IPS-18c (cell line): ENCODE measurements around the gene MGMT.

Source experiments
- H3K4me3 ChIP-seq: 2 replicates; pipeline ENCODE4 v1.7.0; 2013; ENCODE audit warnings: low read depth, mild to moderate bottlenecking, low read length, moderate library complexity; ENCODE audit not compliant: insufficient read depth
- H3K9me3 ChIP-seq: one replicate; pipeline ENCODE4 v1.6.1; 2013; ENCODE audit warnings: mild to moderate bottlenecking, low read length, moderate library complexity; ENCODE audit not compliant: control insufficient read depth, insufficient read depth

The MGMT gene

GRCh38 chr10:129779126-129780111 is 312.4 kb downstream of the MGMT start:
- H3K9me3 ChIP-seq: peaks cover 2% of the 10 kb centered on the region
- no peak overlapping the region for H3K4me3 ChIP-seq

DNA sequence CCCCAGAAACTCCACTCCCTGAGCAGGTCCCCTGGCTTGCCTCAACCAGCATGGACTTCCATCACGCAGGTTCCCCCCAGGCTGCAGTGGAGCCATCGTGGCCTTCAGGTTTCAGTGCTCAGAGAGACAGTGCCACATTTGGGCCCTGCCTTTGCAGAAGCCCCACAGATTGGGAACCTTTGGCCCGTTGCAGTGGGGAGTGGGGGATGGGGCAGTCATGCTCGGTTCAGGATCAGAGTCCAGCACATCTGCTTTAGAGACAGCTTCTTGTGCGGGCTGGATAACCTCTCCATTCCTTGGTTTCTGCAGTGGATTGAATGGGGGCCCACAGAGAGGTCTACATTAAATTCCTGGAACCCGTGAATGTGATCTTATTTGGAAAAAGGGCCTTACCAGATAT is 313.2 kb downstream of the MGMT start:
- no peak overlapping the region for H3K4me3 ChIP-seq
- H3K9me3 ChIP-seq: peaks cover 2% of the 10 kb centered on the region

DNA sequence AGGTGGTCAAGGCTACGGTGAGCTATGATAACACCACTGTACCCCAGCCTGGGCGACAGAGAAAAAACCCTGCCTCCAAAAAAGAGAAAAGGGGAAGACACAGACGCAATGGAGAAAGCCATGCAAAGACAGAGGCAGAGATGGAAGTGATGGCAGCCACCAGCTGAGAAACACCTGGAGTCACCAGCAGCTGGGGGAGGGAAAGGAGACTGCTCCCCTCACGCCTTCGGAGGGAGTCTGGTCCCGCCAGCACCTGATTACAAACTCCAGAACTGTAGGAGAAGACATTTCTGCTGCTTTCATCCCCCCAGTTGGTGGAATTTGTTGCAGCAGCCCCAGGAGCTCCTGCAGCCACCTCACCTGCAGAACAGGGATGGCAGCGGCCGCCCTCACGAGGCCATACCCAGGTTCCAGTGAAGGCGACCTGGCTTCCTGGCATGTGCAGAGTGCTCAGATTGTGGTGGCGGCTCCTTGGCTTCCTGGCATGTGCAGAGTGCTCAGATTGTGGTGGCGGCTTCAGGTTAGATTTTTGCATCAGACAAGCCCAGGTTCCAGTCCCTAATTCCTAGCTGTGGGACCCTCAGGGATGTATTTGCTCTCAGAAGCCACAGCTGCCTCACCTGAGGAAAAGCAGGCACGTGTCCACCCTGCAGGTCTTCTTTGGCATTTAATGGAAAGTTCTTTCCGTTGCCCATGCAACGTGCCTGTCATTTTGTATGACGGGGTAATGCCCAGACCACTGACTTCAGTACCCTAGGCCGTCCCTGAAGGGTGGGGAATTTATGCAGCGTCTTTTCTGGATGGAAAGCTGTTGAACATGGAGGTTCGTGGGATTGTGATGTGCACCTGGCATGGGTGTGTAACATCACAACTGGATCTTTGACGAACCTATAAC is 314.1 kb downstream of the MGMT start:
- H3K9me3 ChIP-seq: no peaks in the 10 kb centered on the region
- no peak overlapping the region for H3K4me3 ChIP-seq

GRCh38 chr10:129784291-129784690 is 317.2 kb downstream of the MGMT start:
- Histone ChIP-seq H3K4me3 (no peak overlapping the region), H3K9me3 (no peaks in the 10 kb centered on the region)

DNA sequence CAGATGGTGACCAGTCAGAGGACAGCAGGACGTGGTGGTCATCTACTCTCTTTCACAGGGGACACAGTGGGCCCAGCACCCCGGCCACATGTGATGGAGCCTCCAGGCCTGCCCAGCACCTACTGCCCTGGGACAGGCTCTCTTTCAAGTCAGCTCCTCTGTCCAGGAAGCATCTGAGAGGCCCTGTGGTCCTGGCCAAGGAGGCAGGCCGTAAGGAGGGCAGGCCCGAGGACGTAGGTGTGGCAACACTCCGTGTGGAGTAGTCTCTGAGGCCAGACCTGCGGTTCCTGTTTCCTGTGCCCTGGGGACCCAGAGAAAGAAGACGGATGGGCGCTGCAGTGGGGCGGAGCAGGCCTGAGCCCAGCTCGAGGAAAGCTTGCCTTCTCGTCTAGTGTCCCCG is 317.9 kb downstream of the MGMT start:
- no peak overlapping the region for H3K4me3 ChIP-seq

GRCh38 chr10:129785536-129785981 is 318.5 kb downstream of the MGMT start:
- Histone ChIP-seq H3K9me3 (no peaks in the 10 kb centered on the region), H3K4me3 (no peak overlapping the region)

More for the DNA sequence above, 317.9 kb downstream of the MGMT start:
- H3K9me3 ChIP-seq: no peaks in the 10 kb centered on the region

DNA sequence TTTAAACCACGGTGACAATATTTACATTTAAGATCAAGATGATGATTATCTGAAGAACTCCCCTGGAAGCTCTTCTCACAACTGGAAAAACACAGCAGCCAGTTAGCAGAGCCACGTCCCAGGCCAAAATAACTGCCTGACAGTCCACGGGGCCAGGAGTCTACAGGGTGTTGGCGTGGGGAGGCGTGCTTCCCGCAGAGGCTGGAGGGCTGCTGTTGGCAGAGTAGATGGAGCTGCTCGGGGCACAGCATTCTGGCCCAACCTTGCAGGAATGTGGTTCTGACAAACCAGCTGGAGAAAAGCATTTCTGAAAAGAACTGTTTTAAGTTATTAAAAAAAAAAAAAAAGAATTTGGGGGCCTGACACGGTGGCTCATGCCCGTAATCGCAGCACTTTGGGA is 319.2 kb downstream of the MGMT start:
- no peak overlapping the region for H3K4me3 ChIP-seq
- no peaks in the 10 kb centered on the region for H3K9me3 ChIP-seq

GRCh38 chr10:129787557-129787956 is 320.5 kb downstream of the MGMT start:
- no peak overlapping the region for H3K4me3 ChIP-seq
- H3K9me3 ChIP-seq: no peaks in the 10 kb centered on the region

- no peaks in the 10 kb centered on the region for H3K9me3 ChIP-seq
These were observed 321.2 kb downstream of the MGMT start for GRCh38 chr10:129788215-129788614.

GRCh38 chr10:129790715-129791446 is 323.8 kb downstream of the MGMT start:
- no peaks in the 10 kb centered on the region for H3K9me3 ChIP-seq
- H3K4me3 ChIP-seq: no peak overlapping the region

More at GRCh38 chr10:129788215-129788614, 321.2 kb downstream of the MGMT start:
- no peak overlapping the region for H3K4me3 ChIP-seq

GRCh38 chr10:129792141-129792540 is 325.1 kb downstream of the MGMT start:
- Histone ChIP-seq H3K9me3 (no peaks in the 10 kb centered on the region), H3K4me3 (no peak overlapping the region)

GRCh38 chr10:129792864-129793263 is 325.8 kb downstream of the MGMT start:
- H3K4me3 ChIP-seq: no peak overlapping the region
- H3K9me3 ChIP-seq: no peaks in the 10 kb centered on the region

- Histone ChIP-seq H3K4me3 (no peak overlapping the region), H3K9me3 (no peaks in the 10 kb centered on the region)
These were observed 326.4 kb downstream of the MGMT start for GRCh38 chr10:129793479-129793878.

DNA sequence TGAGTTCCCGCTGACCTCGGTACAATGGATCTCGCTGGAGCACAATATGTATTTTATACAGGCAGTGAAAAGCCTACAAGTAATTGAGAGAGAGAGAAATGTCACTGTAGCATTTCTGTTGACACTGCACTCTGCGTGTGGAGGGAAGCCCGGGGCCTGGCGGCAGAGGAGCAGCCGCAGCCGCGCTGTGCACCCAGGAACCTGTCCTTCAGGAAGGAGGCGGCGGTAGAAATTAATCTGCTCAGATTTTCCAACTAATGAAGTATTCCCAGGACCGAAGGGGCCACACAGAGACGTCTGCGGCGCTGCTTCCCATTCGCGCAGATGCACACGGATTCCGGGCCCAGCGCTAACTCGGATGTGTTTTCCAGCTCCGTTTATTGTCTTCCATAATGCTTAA is 327.0 kb downstream of the MGMT start:
- Histone ChIP-seq H3K4me3 (no peak overlapping the region), H3K9me3 (no peaks in the 10 kb centered on the region)

DNA sequence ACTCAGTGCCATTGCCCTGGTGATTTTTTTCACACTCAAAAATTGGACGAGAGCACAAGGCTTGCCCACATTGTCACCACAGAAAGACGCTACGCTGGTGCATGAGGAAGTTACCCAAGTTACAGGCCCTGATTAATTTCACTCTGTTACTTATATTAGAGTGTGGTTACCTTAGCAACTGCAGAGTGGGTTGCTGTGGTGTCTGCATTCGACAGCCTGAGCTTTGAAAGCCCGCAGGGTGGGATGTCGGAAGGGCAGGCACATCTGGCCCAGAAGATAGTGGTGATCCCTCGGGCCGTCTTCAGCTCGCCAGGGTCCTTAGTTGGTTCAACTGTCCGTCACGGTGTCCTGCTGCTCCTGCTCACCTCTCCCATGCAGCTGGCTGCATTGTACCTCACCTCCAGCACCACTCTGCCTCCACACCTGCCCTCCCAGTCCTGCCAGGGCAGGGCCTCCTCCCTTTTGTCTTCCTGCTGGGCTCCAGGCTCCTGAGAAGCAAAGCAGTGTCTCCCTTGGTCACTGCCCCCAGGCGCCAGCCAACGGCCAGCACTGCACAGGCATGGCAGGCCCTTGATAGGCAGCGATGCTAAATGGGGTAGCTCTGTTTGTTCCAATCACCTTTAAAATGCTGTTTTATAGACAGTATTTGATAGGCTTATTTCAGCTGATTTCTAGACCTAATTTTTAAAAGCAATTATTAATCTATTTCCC is 329.8 kb downstream of the MGMT start:
- no peaks in the 10 kb centered on the region for H3K9me3 ChIP-seq
- no peak overlapping the region for H3K4me3 ChIP-seq

GRCh38 chr10:129799942-129800341 is 332.9 kb downstream of the MGMT start:
- Histone ChIP-seq H3K9me3 (no peaks in the 10 kb centered on the region), H3K4me3 (no peak overlapping the region)
